D341Med (cell line): Measurements from ENCODE around the gene DEFB112.

Source experiments
- DNase-seq: peaks from one replicate; pipeline ENCODE4 v3.0.0; 2012; ENCODE audit warnings: low spot score

Gene DEFB112

GRCh38 chr6:49995278-49995677 lies 54.5 kb downstream of the DEFB112 start:
- no peak for DNase-seq
